Liver (tissue), 9 donors: ENCODE results near the gene PCAT7. TPM values are rescaled to one million over a fixed set of nuclear protein-coding genes. Genes with fewer than 3 reads are reported as not detected.

Experiments
- DNase-seq: peaks from one replicate; pipeline ENCODE4 v3.0.0-alpha.2; 2017; ENCODE audit warnings: low spot score
- H3K27ac ChIP-seq, 2 donors: one replicate each; pipeline ENCODE4 v1.7.0; 2013; ENCODE audit warnings: inconsistent platforms in 2 of 2, low read length in 2 of 2, control low read depth in 1 of 2, low read depth in 1 of 2, mild to moderate bottlenecking in 1 of 2
- H3K27me3 ChIP-seq, 4 donors: one replicate each; pipeline versions ENCODE4 v1.6.1 to v1.7.0; 2013; ENCODE audit warnings: low read length in 3 of 4, inconsistent platforms in 1 of 4, mild to moderate bottlenecking in 1 of 4, moderate library complexity in 1 of 4; ENCODE audit not compliant: control insufficient read depth in 4 of 4, insufficient read depth in 4 of 4
- H3K36me3 ChIP-seq, 4 donors: one replicate each; pipeline versions ENCODE4 v1.6.1 to v1.7.0; 2013; ENCODE audit warnings: low read length in 3 of 4, mild to moderate bottlenecking in 3 of 4, low read depth in 1 of 4, moderate library complexity in 1 of 4; ENCODE audit not compliant: control insufficient read depth in 4 of 4, insufficient read depth in 3 of 4
- H3K4me1 ChIP-seq, 4 donors: one replicate each; pipeline versions ENCODE4 v1.6.1 to v1.7.0; 2013; ENCODE audit warnings: low read length in 3 of 4, mild to moderate bottlenecking in 3 of 4, moderate library complexity in 1 of 4; ENCODE audit not compliant: control insufficient read depth in 4 of 4, insufficient read depth in 4 of 4
- H3K4me3 ChIP-seq, 3 donors: one replicate each; pipeline versions ENCODE4 v1.6.1 to v1.7.0; 2013; ENCODE audit warnings: low read length in 3 of 3, control low read depth in 1 of 3, low read depth in 1 of 3, mild to moderate bottlenecking in 1 of 3
- H3K9ac ChIP-seq, 2 donors: one replicate each; pipeline ENCODE4 v1.7.0; 2013; ENCODE audit warnings: low read length in 2 of 2, mild to moderate bottlenecking in 2 of 2, moderate library complexity in 2 of 2, control low read depth in 1 of 2, low read depth in 1 of 2
- H3K9me3 ChIP-seq, 4 donors: one replicate each; pipeline versions ENCODE4 v1.6.1 to v1.7.0; 2013; ENCODE audit warnings: low read length in 3 of 4; ENCODE audit not compliant: control insufficient read depth in 4 of 4
- EGR1 ChIP-seq, 2 donors: IDR thresholded peaks; 2 replicates each; pipeline ENCODE4 v1.6.1; 2016 to 2018; ENCODE audit warnings: antibody characterized with exemption in 2 of 2, low read depth in 2 of 2
- FOXA1 ChIP-seq: IDR thresholded peaks from 2 replicates; pipeline ENCODE4 v1.6.1; 2016; ENCODE audit warnings: antibody characterized with exemption
- FOXA2 ChIP-seq: IDR thresholded peaks from 2 replicates; pipeline ENCODE4 v1.6.1; 2016; ENCODE audit warnings: antibody characterized with exemption
- GABPA ChIP-seq, 2 donors: IDR thresholded peaks in 1 of 2; conservative IDR thresholded peaks in 1 of 2; 2 replicates each; pipeline ENCODE4 v1.6.1; 2016; ENCODE audit warnings: antibody characterized with exemption in 2 of 2, mild to moderate bottlenecking in 1 of 2, moderate library complexity in 1 of 2
- HNF4A ChIP-seq, 2 donors: conservative IDR thresholded peaks; 2 replicates each; pipeline ENCODE4 v1.6.1; 2016; ENCODE audit warnings: antibody characterized with exemption in 2 of 2, mild to moderate bottlenecking in 2 of 2
- JUND ChIP-seq, 2 donors: IDR thresholded peaks; 2 replicates each; pipeline ENCODE4 v1.6.1; 2016; ENCODE audit warnings: antibody characterized with exemption in 2 of 2
- NR2F2 ChIP-seq: IDR thresholded peaks from 2 replicates; pipeline ENCODE4 v1.6.1; 2016; ENCODE audit warnings: antibody characterized with exemption
- RXRA ChIP-seq, 2 donors: IDR thresholded peaks; 2 replicates each; pipeline ENCODE4 v1.6.1; 2017 to 2018; ENCODE audit warnings: antibody characterized with exemption in 2 of 2, mild to moderate bottlenecking in 1 of 2
- SP1 ChIP-seq: IDR thresholded peaks from 2 replicates; pipeline ENCODE4 v1.6.1; 2018; ENCODE audit warnings: antibody characterized with exemption, mild to moderate bottlenecking
- TAF1 ChIP-seq: conservative IDR thresholded peaks from 2 replicates; pipeline ENCODE4 v1.6.1; 2016; ENCODE audit warnings: antibody characterized with exemption, mild to moderate bottlenecking
- YY1 ChIP-seq: IDR thresholded peaks from 2 replicates; pipeline ENCODE4 v1.6.1; 2016; ENCODE audit warnings: antibody characterized with exemption, mild to moderate bottlenecking
- ZBTB33 ChIP-seq: IDR thresholded peaks from 2 replicates; pipeline ENCODE4 v1.6.1; 2016; ENCODE audit warnings: antibody characterized with exemption
- WGBS: extraction: QIAGEN DNeasy Blood & Tissue Kit; methylation state at CpG from one replicate; pipeline ENCODE4 v1.1.7; 2013; 5-methylcytosine and 5-hydroxymethylcytosine counted together
- polyA plus RNA-seq, 2 donors: library from polyadenylated mRNA; stranded (reverse) in 1 of 2; unstranded in 1 of 2; fragments of 200-250 nt in 1 of 2; fragments of >200 nt in 1 of 2; fragmentation: Nextera tagmentation in 1 of 2; extraction: Ambion mirVana in 1 of 2; gene quantifications; one replicate each; pipeline versions ENCODE4 v1.2.1 to v1.2.3, GENCODE V29; 2013 to 2015
- total RNA-seq, 2 donors: library from RNA; depleted of rRNA; stranded (reverse); fragments of >200 nt; gene quantifications; one replicate each; pipeline ENCODE4 v1.2.3, GENCODE V29; 2014
- TF ChIP-seq, protein P1 (sequence below): IDR thresholded peaks from 2 replicates; pipeline ENCODE4 v1.6.1; 2016; ENCODE audit warnings: antibody characterized with exemption
- TF ChIP-seq, protein P2 (sequence below): fragments of 150-350 bp; IDR thresholded peaks from 2 replicates; pipeline ENCODE4 v1.5.1; 2017; ENCODE audit warnings: improper control_type of control experiment, low read depth, low read length; ENCODE audit not compliant: missing input control
- donor health status: healthy.
- donor health status: healthy.
- donor health status: healthy.
- donor health status: healthy.
- donor health status: healthy.

PCAT7 gene
- total and polyA plus RNA-seq, 4 donors: 0.19 to 0.95 (median 0.69) TPM

- TF ChIP-seq YY1 (no peak), EGR1 (IDR thresholded peaks at IDR 0.05; ENCODE audit: low read depth in 2 of 2) (no peak), FOXA1 (no peak), NR2F2 (no peak)
- TF ChIP-seq, protein P1, sequence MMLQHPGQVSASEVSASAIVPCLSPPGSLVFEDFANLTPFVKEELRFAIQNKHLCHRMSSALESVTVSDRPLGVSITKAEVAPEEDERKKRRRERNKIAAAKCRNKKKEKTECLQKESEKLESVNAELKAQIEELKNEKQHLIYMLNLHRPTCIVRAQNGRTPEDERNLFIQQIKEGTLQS: no peak
- peaks cover 0 to 11% (median 10%) of the 10 kb centered on the region in 4 donors for H3K4me1 ChIP-seq
- H3K27ac ChIP-seq: no peak overlapping the region
- no peaks in the 10 kb centered on the region for H3K27me3 ChIP-seq
- no peak overlapping the region for H3K4me3 ChIP-seq
- H3K36me3 ChIP-seq: no peaks in the 10 kb centered on the region
- no peak for DNase-seq
- WGBS: 95% methylated on average over 4 of the region's 4 CpGs
- no peaks in the 10 kb centered on the region for H3K9me3 ChIP-seq
- no peak overlapping the region for H3K9ac ChIP-seq
Measured at GRCh38 chr9:94528886-94529285, 26.0 kb upstream of the PCAT7 start.

- no peak overlapping the region for H3K4me3 ChIP-seq
- H3K36me3 ChIP-seq: no peaks in the 10 kb centered on the region
- H3K4me1 ChIP-seq: peaks cover 4 to 13% (median 12%) of the 10 kb centered on the region in 4 donors
- no peak for DNase-seq
- TF ChIP-seq EGR1 (IDR thresholded peaks at IDR 0.05; ENCODE audit: low read depth in 2 of 2): no peak
- TF ChIP-seq RXRA (IDR thresholded peaks at IDR 0.05): peak in 1 of 2 donors; percentile 12
- peak; percentile 57 for TF ChIP-seq SP1
- TF ChIP-seq TAF1: no peak
- TF ChIP-seq JUND (IDR thresholded peaks at IDR 0.05): no peak
- peak; percentile 22 to 42 for TF ChIP-seq HNF4A (conservative IDR thresholded peaks at IDR 0.05)
- 31% methylated on average over 1 of the region's 1 CpG for WGBS
- H3K9ac ChIP-seq: no peak overlapping the region
- no peak overlapping the region for H3K27ac ChIP-seq
- no peaks in the 10 kb centered on the region for H3K27me3 ChIP-seq
- H3K9me3 ChIP-seq: no peaks in the 10 kb centered on the region
Measured at GRCh38 chr9:94533155-94533554, 21.7 kb upstream of the PCAT7 start.

DNA sequence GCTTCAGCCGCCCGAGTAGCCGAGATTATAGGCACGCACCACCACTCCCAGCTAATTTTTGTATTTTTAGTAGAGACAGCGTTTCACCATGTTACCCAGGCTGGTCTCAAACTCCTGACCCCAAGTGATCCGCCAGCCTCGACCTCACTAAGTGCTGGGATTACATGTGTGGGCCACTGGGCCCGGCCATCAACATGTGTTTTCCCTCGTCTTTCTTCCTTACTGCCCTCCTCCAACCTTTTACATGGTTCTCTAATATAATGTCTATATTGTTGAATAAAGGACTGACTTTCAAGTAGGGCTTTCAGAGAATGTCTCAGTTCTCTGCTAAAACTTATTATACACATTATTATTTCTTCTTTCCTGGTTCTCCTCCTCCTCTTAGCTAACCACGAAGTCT is 21.3 kb upstream of the PCAT7 start:
- no peak overlapping the region for H3K9ac ChIP-seq
- peaks cover 4 to 13% (median 12%) of the 10 kb centered on the region in 4 donors for H3K4me1 ChIP-seq
- no peak overlapping the region for H3K27ac ChIP-seq
- H3K27me3 ChIP-seq: no peaks in the 10 kb centered on the region
- H3K36me3 ChIP-seq: no peaks in the 10 kb centered on the region
- H3K9me3 ChIP-seq: no peaks in the 10 kb centered on the region
- TF ChIP-seq EGR1 (IDR thresholded peaks at IDR 0.05; ENCODE audit: low read depth in 2 of 2) (no peak), NR2F2 (no peak), YY1 (no peak), RXRA (IDR thresholded peaks at IDR 0.05) (no peak)
- TF ChIP-seq, protein P2, sequence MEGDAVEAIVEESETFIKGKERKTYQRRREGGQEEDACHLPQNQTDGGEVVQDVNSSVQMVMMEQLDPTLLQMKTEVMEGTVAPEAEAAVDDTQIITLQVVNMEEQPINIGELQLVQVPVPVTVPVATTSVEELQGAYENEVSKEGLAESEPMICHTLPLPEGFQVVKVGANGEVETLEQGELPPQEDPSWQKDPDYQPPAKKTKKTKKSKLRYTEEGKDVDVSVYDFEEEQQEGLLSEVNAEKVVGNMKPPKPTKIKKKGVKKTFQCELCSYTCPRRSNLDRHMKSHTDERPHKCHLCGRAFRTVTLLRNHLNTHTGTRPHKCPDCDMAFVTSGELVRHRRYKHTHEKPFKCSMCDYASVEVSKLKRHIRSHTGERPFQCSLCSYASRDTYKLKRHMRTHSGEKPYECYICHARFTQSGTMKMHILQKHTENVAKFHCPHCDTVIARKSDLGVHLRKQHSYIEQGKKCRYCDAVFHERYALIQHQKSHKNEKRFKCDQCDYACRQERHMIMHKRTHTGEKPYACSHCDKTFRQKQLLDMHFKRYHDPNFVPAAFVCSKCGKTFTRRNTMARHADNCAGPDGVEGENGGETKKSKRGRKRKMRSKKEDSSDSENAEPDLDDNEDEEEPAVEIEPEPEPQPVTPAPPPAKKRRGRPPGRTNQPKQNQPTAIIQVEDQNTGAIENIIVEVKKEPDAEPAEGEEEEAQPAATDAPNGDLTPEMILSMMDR: no peak
- TF ChIP-seq, protein P1: no peak
- no peak for DNase-seq
- 88% methylated on average over 10 of the region's 10 CpGs for WGBS
- no peak overlapping the region for H3K4me3 ChIP-seq

DNA sequence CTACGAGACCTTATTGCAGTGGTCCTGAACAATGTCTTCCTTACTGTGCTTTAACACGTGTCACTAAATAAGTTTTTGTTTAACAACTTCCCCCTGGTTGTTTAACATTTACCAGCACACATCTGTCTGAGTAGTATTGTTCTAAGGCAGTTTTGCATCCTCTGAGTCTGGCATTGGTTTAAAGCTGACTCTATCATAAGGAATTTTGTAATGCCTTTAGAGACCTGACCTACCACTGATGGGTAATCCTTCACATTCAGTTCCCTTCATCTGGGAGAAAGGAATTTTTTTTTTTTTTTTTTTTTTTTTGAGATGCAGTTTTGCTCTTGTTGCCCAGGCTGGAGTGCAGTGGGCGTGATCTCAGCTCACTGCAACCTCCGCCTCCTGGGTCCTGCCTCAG is 20.0 kb upstream of the PCAT7 start:
- H3K4me3 ChIP-seq: no peak overlapping the region
- no peaks in the 10 kb centered on the region for H3K36me3 ChIP-seq
- H3K27ac ChIP-seq: no peak overlapping the region
- H3K27me3 ChIP-seq: no peaks in the 10 kb centered on the region
- no peaks in the 10 kb centered on the region for H3K9me3 ChIP-seq
- H3K9ac ChIP-seq: no peak overlapping the region
- H3K4me1 ChIP-seq: peaks cover 4 to 13% (median 12%) of the 10 kb centered on the region in 4 donors
- no peak for DNase-seq
- WGBS: 88% methylated on average over 4 of the region's 4 CpGs
- TF ChIP-seq FOXA2: no peak
- TF ChIP-seq NR2F2: no peak
- TF ChIP-seq ZBTB33: no peak
- no peak for TF ChIP-seq RXRA (IDR thresholded peaks at IDR 0.05)
- no peak for TF ChIP-seq YY1
- no peak for TF ChIP-seq SP1
- no peak for TF ChIP-seq FOXA1
- TF ChIP-seq TAF1: no peak
- TF ChIP-seq HNF4A (conservative IDR thresholded peaks at IDR 0.05): no peak
- TF ChIP-seq, protein P1: no peak
- TF ChIP-seq, protein P2: no peak
- TF ChIP-seq GABPA (IDR thresholded peaks at IDR 0.05 in 1 of 2, conservative IDR thresholded peaks at IDR 0.05 in 1 of 2): no peak
